ENCODE data around the gene PROB1. TPM values are rescaled to one million over a fixed set of nuclear protein-coding genes. Genes with fewer than 3 reads are reported as not detected.

The PROB1 gene
- total and polyA plus RNA-seq, 2 of the 8 experiments (the other 6 are each of a cell fraction or from before 2014, with no cell fraction given) = 0.89 to 3.1 TPM

- H2AK5ac ChIP-seq (ENCODE audit: low read depth, low read length) = no peak overlapping the region
- H3K14ac ChIP-seq (ENCODE audit: insufficient read length) = no peak overlapping the region
- H2BK120ac ChIP-seq (replicated peaks; ENCODE audit: low read depth, low read length) = no peak overlapping the region
- H3K4me1 ChIP-seq (replicated peaks in 1 of 4; ENCODE audit: control insufficient read depth in 3 of 4, insufficient read depth in 4 of 4, low read length in 3 of 4) = no peaks in the 10 kb centered on the region
- H4K8ac ChIP-seq (ENCODE audit: extremely low read depth, insufficient read depth, low read length) = no peak overlapping the region
- H3K23ac ChIP-seq (ENCODE audit: insufficient read length) = no peak overlapping the region
- no peak overlapping the region for H4K91ac ChIP-seq (replicated peaks; ENCODE audit: insufficient read length, low read length)
- no peak overlapping the region for H3K27ac ChIP-seq (ENCODE audit: low read depth, low read length)
- ChIA-PET POLR2A (ENCODE audit: partially characterized antibody) (interaction anchor here (0.9 to 5.0 kb wide), 7 partner anchors 11 to 80 kb away, joined by 3 to 49 read pairs (median 5); partner anchors contain the start of genes MATR3, PAIP2 and PROB1), CTCF (ENCODE audit: partially characterized antibody) (interaction anchor here (0.7 to 1.4 kb wide), 3 partner anchors 15 to 49 kb away, joined by 3 read pairs; no protein-coding TSS in a partner anchor)
- no peaks in the 10 kb centered on the region for H3K23me2 ChIP-seq (ENCODE audit: low read depth, low read length)
- no peak overlapping the region for H2BK5ac ChIP-seq (ENCODE audit: low read depth, low read length)
- no peak overlapping the region for H2BK15ac ChIP-seq (ENCODE audit: low read length)
- DNase-seq (ENCODE audit: low read depth in 1 of 2, low spot score in 2 of 2) (no peak), FAIRE-seq (no peak)
- WGBS, 2 experiments (ENCODE audit: extremely low coverage in 1 of 2, insufficient coverage in 1 of 2, insufficient read length in 1 of 2, insufficient replicate concordance in 2 of 2, low coverage in 1 of 2, low lambda C conversion rate in 2 of 2, missing lambda C conversion rate in 1 of 2) = 92% methylated on average over 3 of the region's 3 CpGs; no CpG with 5 or more reads in 1 of the 2 experiments
- no peak overlapping the region for H3K18ac ChIP-seq (ENCODE audit: extremely low read depth, low read length)
- H3K79me1 ChIP-seq (ENCODE audit: low read depth, low read length) = peaks cover 5% of the 10 kb centered on the region; the same call in 1 of the 2 replicates
- H3K4ac ChIP-seq (replicated peaks; ENCODE audit: insufficient read length, low read depth, low read length) = no peak overlapping the region
- H2BK12ac ChIP-seq (ENCODE audit: low read depth, low read length) = no peak overlapping the region
- H3K9me3 ChIP-seq (ENCODE audit: insufficient read depth in 2 of 2, low read depth in 1 of 2, low read length in 1 of 2) = no peaks in the 10 kb centered on the region
- no peak overlapping the region for H2BK20ac ChIP-seq (ENCODE audit: low read length)
- no peaks in the 10 kb centered on the region for H3K27me3 ChIP-seq (replicated peaks in 1 of 4; ENCODE audit: control insufficient read depth in 3 of 4, extremely low read depth in 1 of 4, insufficient read depth in 3 of 4, low read length in 3 of 4)
- H4K20me1 ChIP-seq (replicated peaks in 1 of 2; ENCODE audit: control insufficient read depth in 1 of 2, insufficient read depth in 2 of 2, low read length in 2 of 2) = peaks cover 9 to 11% of the 10 kb centered on the region in 2 experiments
- no peak overlapping the region for H2AFZ ChIP-seq (ENCODE audit: low read length)
- H4K5ac ChIP-seq (ENCODE audit: insufficient read length, low read depth, low read length) = no peak overlapping the region
- no peak overlapping the region for H3K4me2 ChIP-seq (ENCODE audit: insufficient read depth in 1 of 2, low read depth in 2 of 2, low read length in 2 of 2)
- H3K79me2 ChIP-seq (ENCODE audit: control insufficient read depth in 1 of 2, insufficient read depth in 2 of 2, low read length in 2 of 2) = peaks cover 29 to 99% of the 10 kb centered on the region in 2 experiments
- H3K36me3 ChIP-seq (ENCODE audit: control insufficient read depth in 2 of 4, insufficient read depth in 4 of 4, low read length in 3 of 4) = no peaks in the 10 kb centered on the region; a peak in 2 of 8 replicates
- no peak overlapping the region for H3K9ac ChIP-seq (replicated peaks in 1 of 4; ENCODE audit: extremely low read depth in 1 of 4, low read depth in 3 of 4, low read length in 3 of 4)
- H3K56ac ChIP-seq (replicated peaks; ENCODE audit: insufficient read length, low read depth, low read length) = no peak overlapping the region
- no peak overlapping the region for H3K4me3 ChIP-seq (ENCODE audit: extremely low read depth in 1 of 4, insufficient read depth in 2 of 4, low read depth in 3 of 4, low read length in 4 of 4)
- TF ChIP-seq ATF3 (IDR thresholded peaks at IDR 0.05; ENCODE audit: insufficient read depth, low read depth, low read length) = no peak
- TF ChIP-seq FOSL1 (IDR thresholded peaks at IDR 0.05; ENCODE audit: insufficient read depth, low read depth, low read length) = no peak
- no peak for TF ChIP-seq CBX5 (IDR thresholded peaks at IDR 0.05; ENCODE audit: low read depth, low read length)
- no peak for TF ChIP-seq CTCF (IDR thresholded peaks at IDR 0.05; ENCODE audit: control extremely low read depth in 1 of 3, insufficient read depth in 1 of 3, low read depth in 1 of 3, low read length in 3 of 3)
- no peak for TF ChIP-seq NANOG (IDR thresholded peaks at IDR 0.05; ENCODE audit: insufficient read depth, low read depth, low read length, poor library complexity, severe bottlenecking)
- no peak for TF ChIP-seq RNF2 (IDR thresholded peaks at IDR 0.05; ENCODE audit: borderline replicate concordance, low read depth, low read length, missing control alignments, poor library complexity, severe bottlenecking)
- TF ChIP-seq CREB1 (IDR thresholded peaks at IDR 0.05) = no peak
- no peak for TF ChIP-seq KDM5A (IDR thresholded peaks at IDR 0.05; ENCODE audit: low read length)
- TF ChIP-seq KDM1A (IDR thresholded peaks at IDR 0.05; ENCODE audit: borderline replicate concordance, low read length) = no peak
- TF ChIP-seq HDAC6 (IDR thresholded peaks at IDR 0.05; ENCODE audit: low read depth, low read length) = no peak
These were observed 40.7 kb downstream of the PROB1 start for GRCh38 chr5:139354186-139354585.
